ENCODE measurements around the gene GPATCH4.

GPATCH4 gene

GRCh38 chr1:156552518-156552917 is 48.8 kb downstream of the GPATCH4 start:
- no peak overlapping the region for H3K27ac ChIP-seq
- TF ChIP-seq ZFX (IDR thresholded peaks at IDR 0.05; ENCODE audit: borderline replicate concordance) (no peak), CTCF (IDR thresholded peaks at IDR 0.05) (no peak)

GRCh38 chr1:156551869-156552268 is 49.4 kb downstream of the GPATCH4 start:
- TF ChIP-seq CTCF (IDR thresholded peaks at IDR 0.05) (no peak), ZFX (IDR thresholded peaks at IDR 0.05; ENCODE audit: borderline replicate concordance) (no peak)
- H3K27ac ChIP-seq, result no peak overlapping the region

- no peak for TF ChIP-seq CTCF (IDR thresholded peaks at IDR 0.05)
- no peak for TF ChIP-seq ZFX (IDR thresholded peaks at IDR 0.05; ENCODE audit: borderline replicate concordance)
- no peak overlapping the region for H3K27ac ChIP-seq
These were observed 50.1 kb downstream of the GPATCH4 start for GRCh38 chr1:156551066-156551643.

GRCh38 chr1:156550346-156550745 is 50.9 kb downstream of the GPATCH4 start:
- H3K27ac ChIP-seq, result no peak overlapping the region
- TF ChIP-seq CTCF (IDR thresholded peaks at IDR 0.05) (no peak), ZFX (IDR thresholded peaks at IDR 0.05; ENCODE audit: borderline replicate concordance) (no peak)

- TF ChIP-seq CTCF (IDR thresholded peaks at IDR 0.05) (no peak), ZFX (IDR thresholded peaks at IDR 0.05; ENCODE audit: borderline replicate concordance) (no peak)
- H3K27ac ChIP-seq, result no peak overlapping the region
These were observed 51.4 kb downstream of the GPATCH4 start for GRCh38 chr1:156549831-156550230.

GRCh38 chr1:156549390-156549789 is 51.9 kb downstream of the GPATCH4 start:
- no peak overlapping the region for H3K27ac ChIP-seq
- TF ChIP-seq CTCF (IDR thresholded peaks at IDR 0.05) (no peak), ZFX (IDR thresholded peaks at IDR 0.05; ENCODE audit: borderline replicate concordance) (no peak)

GRCh38 chr1:156547982-156548381 is 53.3 kb downstream of the GPATCH4 start:
- TF ChIP-seq ZFX (IDR thresholded peaks at IDR 0.05; ENCODE audit: borderline replicate concordance) (no peak), CTCF (IDR thresholded peaks at IDR 0.05) (no peak)
- no peak overlapping the region for H3K27ac ChIP-seq

All from 22Rv1 (cell line).